Stimulated activated CD8-positive, alpha-beta memory T cell treated with anti-CD3 and anti-CD28 coated beads, Interleukin-7, amount 100 ng/mL, for 4 hours (primary cell): ENCODE measurements around the gene ZFP57.

ENCODE experiments used
- DNase-seq, 2 donors: peaks; one replicate each; pipeline ENCODE4 v3.0.0-alpha.2; 2020; ENCODE audit warnings: low read depth in 2 of 2

Gene ZFP57

GRCh38 chr6:29655658-29656057 lies 25.3 kb downstream of the ZFP57 start:
- no peak for DNase-seq

GRCh38 chr6:29653452-29654038 lies 27.4 kb downstream of the ZFP57 start:
- peak in 1 of 2 donors; percentile 12 for DNase-seq

GRCh38 chr6:29652198-29652584 lies 28.8 kb downstream of the ZFP57 start:
- DNase-seq: no peak

- DNase-seq: no peak
These were observed 29.3 kb downstream of the ZFP57 start for GRCh38 chr6:29651413-29652197.

GRCh38 chr6:29649701-29650673 lies 31.0 kb downstream of the ZFP57 start:
- peak; percentile 94 to 99 for DNase-seq

GRCh38 chr6:29647927-29648642 lies 32.9 kb downstream of the ZFP57 start:
- no peak for DNase-seq

- no peak for DNase-seq
These were observed 39.4 kb downstream of the ZFP57 start for GRCh38 chr6:29641430-29642148.

- no peak for DNase-seq
These were observed 43.7 kb downstream of the ZFP57 start for GRCh38 chr6:29637247-29637646.

- DNase-seq: no peak
These were observed 47.4 kb downstream of the ZFP57 start for GRCh38 chr6:29633534-29633905.

GRCh38 chr6:29632789-29633533 lies 48.0 kb downstream of the ZFP57 start, which contains the start of gene GABBR1:
TSS of gene GABBR1 (minus strand) at chr6:29633183. CDS start at chr6:29632385, 798 bp downstream.
- DNase-seq: peak; percentile 24 to 66

GRCh38 chr6:29631860-29632731 lies 48.9 kb downstream of the ZFP57 start:
- DNase-seq: peak; percentile 30 to 65

- DNase-seq: no peak
These were observed 49.6 kb downstream of the ZFP57 start for GRCh38 chr6:29631209-29631810.

GRCh38 chr6:29630315-29630714 lies 50.6 kb downstream of the ZFP57 start:
- DNase-seq: no peak

GRCh38 chr6:29629571-29629970 lies 51.4 kb downstream of the ZFP57 start:
- DNase-seq: no peak

GRCh38 chr6:29628419-29629281 lies 52.3 kb downstream of the ZFP57 start:
- DNase-seq: peak; percentile 12 to 42

GRCh38 chr6:29627755-29628418 lies 53.1 kb downstream of the ZFP57 start:
- peak; percentile 24 to 59 for DNase-seq
